SJCRH30 (cell line): ENCODE data around the gene CACNB2. TPM values are rescaled to one million over a fixed set of nuclear protein-coding genes. Genes with fewer than 3 reads are reported as not detected.
"Not testable (repeated sequence)": the region's sequence is repeated elsewhere in the genome, so short reads cannot be mapped to it uniquely, and the experiment has no call there.

Experiments used
- DNase-seq, 2 experiments: peaks; one replicate each; pipeline ENCODE4 v3.0.0-alpha.2; 2015 to 2020
- H3K27ac ChIP-seq: fragments of 250-450 bp; sonication (Bioruptor Pico); 2 replicates; pipeline ENCODE4 v1.5.1; 2020; ENCODE audit warnings: mild to moderate bottlenecking, moderate library complexity
- H3K27me3 ChIP-seq: fragments of 250-450 bp; sonication (Bioruptor Pico); 2 replicates; pipeline ENCODE4 v1.5.1; 2020; ENCODE audit warnings: mild to moderate bottlenecking, moderate library complexity
- H3K36me3 ChIP-seq: fragments of 250-450 bp; sonication (Bioruptor Pico); 2 replicates; pipeline ENCODE4 v1.5.1; 2020; ENCODE audit warnings: mild to moderate bottlenecking, moderate library complexity
- H3K4me1 ChIP-seq: fragments of 250-450 bp; sonication (Bioruptor Pico); 2 replicates; pipeline ENCODE4 v1.5.1; 2020; ENCODE audit warnings: mild to moderate bottlenecking, moderate library complexity
- H3K4me3 ChIP-seq: fragments of 250-450 bp; sonication (Bioruptor Pico); 2 replicates; pipeline ENCODE4 v1.5.1; 2020; ENCODE audit warnings: mild to moderate bottlenecking, moderate library complexity
- H3K9me3 ChIP-seq: fragments of 250-450 bp; sonication (Bioruptor Pico); replicated peaks from 2 replicates; pipeline ENCODE4 v1.5.1; 2020; ENCODE audit warnings: mild to moderate bottlenecking, moderate library complexity
- total RNA-seq: library from RNA; depleted of rRNA; stranded (reverse); fragments of >200 nt; shearing (Covaris generic); gene quantifications from 2 replicates; pipeline ENCODE4 v1.2.3, GENCODE V29; 2014

CACNB2 gene
- total RNA-seq, 1 experiment from 2014 or later: 0.04 TPM

- not testable (repeated sequence) for H3K4me1 ChIP-seq, H3K36me3 ChIP-seq, H3K27ac ChIP-seq, H3K27me3 ChIP-seq, H3K9me3 ChIP-seq, H3K4me3 ChIP-seq, DNase-seq
Observed at GRCh38 chr10:18445635-18446034, 305.4 kb downstream of the CACNB2 start.

- no peaks in the 10 kb centered on the region for H3K27me3 ChIP-seq
- H3K36me3 ChIP-seq: no peaks in the 10 kb centered on the region
- H3K27ac ChIP-seq: no peak overlapping the region
- no peak for DNase-seq
- no peaks in the 10 kb centered on the region for H3K4me1 ChIP-seq
- H3K4me3 ChIP-seq: no peak overlapping the region
- H3K9me3 ChIP-seq: no peaks in the 10 kb centered on the region
Observed at GRCh38 chr10:18446205-18446604, 306.0 kb downstream of the CACNB2 start.

- Histone ChIP-seq H3K27me3 (no peaks in the 10 kb centered on the region), H3K9me3 (no peaks in the 10 kb centered on the region), H3K36me3 (no peaks in the 10 kb centered on the region), H3K4me3 (no peak overlapping the region), H3K27ac (no peak overlapping the region), H3K4me1 (no peaks in the 10 kb centered on the region)
- no peak for DNase-seq
Observed at GRCh38 chr10:18449611-18450026, 309.4 kb downstream of the CACNB2 start.

DNA sequence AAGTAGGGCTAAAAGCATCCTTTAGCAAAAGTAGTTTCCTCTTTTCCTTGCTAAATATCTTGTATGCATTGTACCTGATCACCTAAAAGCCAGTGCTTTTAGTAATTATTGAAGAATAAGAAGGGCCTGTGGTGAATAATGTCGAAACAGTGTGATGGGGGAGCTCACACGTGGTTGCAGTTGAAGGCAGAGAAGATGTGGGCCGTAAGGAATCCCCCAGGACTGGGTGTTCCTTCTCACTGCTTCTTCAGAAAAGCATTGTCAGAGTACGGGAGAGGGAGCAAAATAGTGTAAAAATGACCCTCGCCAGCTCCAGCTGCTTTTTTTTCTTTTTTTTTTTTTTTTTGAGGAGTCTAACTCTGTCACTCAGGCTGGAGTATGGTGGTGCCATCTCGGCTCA is 310.1 kb downstream of the CACNB2 start:
- Histone ChIP-seq H3K4me1 (no peaks in the 10 kb centered on the region), H3K36me3 (no peaks in the 10 kb centered on the region), H3K27me3 (no peaks in the 10 kb centered on the region), H3K9me3 (no peaks in the 10 kb centered on the region), H3K27ac (no peak overlapping the region), H3K4me3 (no peak overlapping the region)
- DNase-seq: no peak

DNA sequence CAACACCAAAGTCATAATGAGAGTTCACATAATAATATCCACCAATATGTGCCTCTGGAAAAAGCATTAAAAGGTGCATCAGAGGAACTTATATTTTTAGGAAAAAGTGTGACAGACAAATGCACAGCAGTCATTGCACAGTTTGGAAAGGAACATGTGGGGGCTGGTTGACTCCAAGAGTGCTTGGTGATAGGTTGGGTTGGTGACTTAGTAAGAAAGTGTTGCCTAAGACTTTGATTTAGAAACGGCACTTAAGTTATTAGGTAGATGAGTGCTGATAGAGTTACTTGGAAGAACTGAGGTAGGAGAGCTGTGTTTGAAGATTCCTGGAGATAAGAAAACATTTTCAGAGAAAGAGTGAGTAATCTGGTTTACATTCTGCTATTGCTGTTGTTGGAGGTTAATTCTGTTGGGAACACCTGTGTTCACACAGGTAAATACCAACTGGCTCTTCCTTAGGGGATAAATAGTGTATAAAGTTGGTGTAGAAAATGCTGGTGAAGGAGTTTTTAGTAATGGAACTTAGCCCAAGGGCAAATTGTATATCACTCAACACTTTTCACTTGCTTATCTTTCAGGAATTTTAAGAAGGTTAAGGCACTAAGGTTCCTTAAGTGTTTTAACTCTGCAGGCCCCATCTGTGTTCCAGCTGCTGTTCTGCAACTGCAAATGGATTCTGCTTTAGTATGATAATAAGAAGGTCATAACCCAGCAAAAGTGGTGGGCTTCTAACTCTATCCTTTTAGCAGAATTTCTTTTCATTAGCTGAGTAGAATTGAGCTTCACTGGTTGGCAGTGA is 315.1 kb downstream of the CACNB2 start:
- no peak for DNase-seq
- no peak overlapping the region for H3K4me3 ChIP-seq
- no peaks in the 10 kb centered on the region for H3K36me3 ChIP-seq
- no peaks in the 10 kb centered on the region for H3K4me1 ChIP-seq
- H3K27ac ChIP-seq: no peak overlapping the region
- no peaks in the 10 kb centered on the region for H3K9me3 ChIP-seq
- H3K27me3 ChIP-seq: no peaks in the 10 kb centered on the region

DNA sequence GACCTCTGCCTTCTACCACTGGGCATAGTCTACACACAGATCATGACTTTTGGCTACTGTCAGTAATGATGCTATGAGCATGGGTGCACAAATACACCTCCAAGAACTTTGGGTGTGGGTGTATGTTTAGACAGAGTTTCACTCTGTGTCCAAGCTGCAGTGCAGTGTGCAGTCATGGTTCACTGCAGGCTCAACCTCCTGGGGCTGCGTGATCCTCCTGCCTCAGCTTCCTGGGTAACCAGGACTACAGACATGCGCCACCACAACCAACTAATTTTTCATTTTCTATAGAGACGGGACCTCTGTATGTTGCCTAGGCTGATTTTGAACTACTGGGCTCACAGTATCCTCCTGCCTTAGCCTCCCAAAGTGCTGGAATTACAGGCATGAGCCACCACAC is 316.8 kb downstream of the CACNB2 start:
- no peak for DNase-seq
- Histone ChIP-seq H3K27me3 (no peaks in the 10 kb centered on the region), H3K27ac (no peak overlapping the region), H3K4me1 (no peaks in the 10 kb centered on the region), H3K9me3 (no peaks in the 10 kb centered on the region), H3K4me3 (no peak overlapping the region), H3K36me3 (no peaks in the 10 kb centered on the region)

GRCh38 chr10:18460032-18460431 is 319.8 kb downstream of the CACNB2 start:
- H3K9me3 ChIP-seq: no peaks in the 10 kb centered on the region
- no peaks in the 10 kb centered on the region for H3K4me1 ChIP-seq
- no peak overlapping the region for H3K4me3 ChIP-seq
- no peaks in the 10 kb centered on the region for H3K27me3 ChIP-seq
- DNase-seq: no peak
- H3K36me3 ChIP-seq: no peaks in the 10 kb centered on the region
- H3K27ac ChIP-seq: no peak overlapping the region

DNA sequence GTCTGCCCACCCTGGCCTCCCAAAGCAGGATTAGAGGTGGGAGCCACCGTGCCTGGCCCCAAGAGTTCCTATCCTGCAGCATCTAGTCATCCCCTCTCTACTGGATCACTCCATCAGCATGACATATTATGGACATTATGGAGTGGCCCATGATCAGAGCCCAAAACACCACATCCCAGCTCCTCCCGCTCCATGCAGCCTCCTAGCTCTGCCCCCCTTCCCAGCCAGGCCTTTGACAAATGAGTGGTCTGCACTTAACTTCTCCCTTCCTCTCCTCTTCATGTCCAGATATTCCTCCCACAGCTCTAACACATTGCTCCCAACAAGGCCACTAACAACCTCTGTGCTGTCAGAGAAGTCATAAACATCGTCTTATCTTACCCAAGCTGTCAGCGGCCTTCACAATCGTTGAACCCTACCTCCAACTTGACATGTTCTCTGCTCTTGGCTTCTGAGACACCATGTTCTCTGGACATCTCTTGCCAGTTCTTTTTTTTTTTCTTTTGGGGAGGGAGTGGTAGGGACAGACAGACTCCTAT is 323.5 kb downstream of the CACNB2 start:
- Histone ChIP-seq H3K27ac (no peak overlapping the region), H3K4me1 (no peaks in the 10 kb centered on the region), H3K4me3 (no peak overlapping the region), H3K36me3 (no peaks in the 10 kb centered on the region), H3K9me3 (no peaks in the 10 kb centered on the region), H3K27me3 (no peaks in the 10 kb centered on the region)
- DNase-seq: no peak

DNA sequence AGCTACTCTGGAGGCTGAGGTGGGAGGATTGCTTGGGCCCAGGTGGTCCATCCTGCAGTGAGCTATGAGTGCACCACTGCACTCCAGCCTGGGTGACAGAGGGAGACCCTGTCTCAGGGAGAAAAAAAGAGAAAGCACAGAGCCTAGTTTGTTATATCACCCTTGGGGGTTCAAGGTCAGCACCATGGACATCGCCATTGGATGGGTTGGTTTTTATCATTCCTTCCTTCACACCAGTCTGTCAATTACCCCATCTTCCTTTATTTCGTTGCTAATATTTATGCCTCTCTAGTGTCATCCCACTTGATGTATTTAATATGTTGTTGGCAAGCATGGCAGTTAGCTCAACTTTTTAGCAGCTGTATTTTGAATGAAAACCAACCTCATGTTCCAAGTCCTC is 328.9 kb downstream of the CACNB2 start:
- no peaks in the 10 kb centered on the region for H3K27me3 ChIP-seq
- H3K9me3 ChIP-seq: no peaks in the 10 kb centered on the region
- DNase-seq: no peak
- no peak overlapping the region for H3K27ac ChIP-seq
- H3K4me3 ChIP-seq: no peak overlapping the region
- no peaks in the 10 kb centered on the region for H3K36me3 ChIP-seq
- no peaks in the 10 kb centered on the region for H3K4me1 ChIP-seq

DNA sequence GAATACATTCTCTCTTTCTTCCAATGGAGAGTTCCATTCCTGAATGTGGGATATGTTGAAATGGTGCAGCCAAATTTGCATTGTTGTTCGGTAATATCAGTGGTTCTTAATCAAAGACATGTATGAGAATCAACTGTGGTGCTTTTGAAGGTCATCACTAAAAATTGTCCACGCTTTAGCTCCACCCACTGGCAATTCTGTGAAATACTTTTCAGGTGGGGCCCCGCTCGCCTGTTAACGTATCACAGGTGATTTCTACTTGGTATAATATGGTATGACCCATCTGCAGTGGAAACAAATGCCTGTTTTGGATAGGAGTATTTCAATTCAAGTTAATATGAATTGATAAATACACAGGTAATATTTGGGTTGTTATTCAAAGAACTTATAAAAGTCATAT is 332.8 kb downstream of the CACNB2 start:
- Histone ChIP-seq H3K27me3 (no peaks in the 10 kb centered on the region), H3K4me3 (no peak overlapping the region), H3K36me3 (no peaks in the 10 kb centered on the region), H3K4me1 (no peaks in the 10 kb centered on the region), H3K9me3 (no peaks in the 10 kb centered on the region), H3K27ac (no peak overlapping the region)
- DNase-seq: no peak

- H3K9me3 ChIP-seq: no peaks in the 10 kb centered on the region
- H3K4me1 ChIP-seq: no peaks in the 10 kb centered on the region
- no peaks in the 10 kb centered on the region for H3K27me3 ChIP-seq
- DNase-seq: no peak
- H3K27ac ChIP-seq: no peak overlapping the region
- no peak overlapping the region for H3K4me3 ChIP-seq
- H3K36me3 ChIP-seq: no peaks in the 10 kb centered on the region
Observed at GRCh38 chr10:18473424-18474117, 333.3 kb downstream of the CACNB2 start.

GRCh38 chr10:18474118-18474455 is 333.9 kb downstream of the CACNB2 start:
- Histone ChIP-seq H3K27ac (no peak overlapping the region), H3K9me3 (no peaks in the 10 kb centered on the region), H3K4me1 (no peaks in the 10 kb centered on the region), H3K36me3 (no peaks in the 10 kb centered on the region), H3K4me3 (no peak overlapping the region), H3K27me3 (no peaks in the 10 kb centered on the region)
- DNase-seq: no peak

GRCh38 chr10:18476076-18476647 is 335.9 kb downstream of the CACNB2 start:
- no peaks in the 10 kb centered on the region for H3K36me3 ChIP-seq
- H3K4me3 ChIP-seq: no peak overlapping the region
- no peak overlapping the region for H3K27ac ChIP-seq
- H3K4me1 ChIP-seq: no peaks in the 10 kb centered on the region
- DNase-seq: no peak
- H3K9me3 ChIP-seq: no peaks in the 10 kb centered on the region
- no peaks in the 10 kb centered on the region for H3K27me3 ChIP-seq

DNA sequence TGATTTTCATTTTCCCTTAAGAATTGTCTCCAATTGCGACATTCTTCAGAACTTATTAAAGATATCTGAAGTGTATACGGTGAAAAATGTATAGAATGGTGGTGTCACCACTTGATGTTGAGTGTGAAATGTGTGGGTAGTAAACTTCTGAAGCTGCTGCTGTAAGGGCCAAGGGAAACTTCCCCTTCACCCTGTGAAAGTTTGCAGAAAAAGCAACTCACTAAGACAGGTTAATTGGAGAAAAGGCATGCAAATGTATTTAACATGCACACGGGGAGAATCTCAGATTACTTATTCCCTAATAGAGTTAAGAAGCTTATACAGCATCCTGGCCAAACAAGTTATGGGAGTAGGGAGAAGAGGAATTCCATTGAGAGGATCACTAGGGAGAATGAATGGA is 338.1 kb downstream of the CACNB2 start:
- H3K4me1 ChIP-seq: no peaks in the 10 kb centered on the region
- H3K27me3 ChIP-seq: no peaks in the 10 kb centered on the region
- DNase-seq: no peak
- H3K9me3 ChIP-seq: no peaks in the 10 kb centered on the region
- no peaks in the 10 kb centered on the region for H3K36me3 ChIP-seq
- no peak overlapping the region for H3K4me3 ChIP-seq
- no peak overlapping the region for H3K27ac ChIP-seq

DNA sequence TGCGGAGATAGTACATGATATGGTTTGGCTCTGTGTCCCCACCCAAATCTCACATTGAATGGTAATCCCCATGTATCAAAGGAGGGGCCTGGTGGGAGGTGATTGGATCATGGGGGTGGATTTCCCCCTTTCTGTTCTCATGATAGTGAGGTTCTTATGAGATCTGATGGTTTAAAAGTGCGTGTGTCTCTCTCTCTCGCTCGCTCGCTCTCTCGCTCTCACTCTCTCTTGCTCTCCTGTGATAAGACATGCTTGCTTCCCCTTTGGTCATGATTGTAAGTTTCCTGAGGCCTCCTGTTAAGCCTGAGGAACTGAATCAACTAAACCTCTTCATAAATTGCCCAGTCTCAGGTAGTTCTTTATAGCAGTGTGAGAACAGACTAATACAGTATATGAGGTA is 339.3 kb downstream of the CACNB2 start:
- Histone ChIP-seq H3K4me3 (no peak overlapping the region), H3K27ac (no peak overlapping the region), H3K9me3 (no peaks in the 10 kb centered on the region), H3K4me1 (no peaks in the 10 kb centered on the region), H3K27me3 (no peaks in the 10 kb centered on the region), H3K36me3 (no peaks in the 10 kb centered on the region)
- no peak for DNase-seq
